LNCAP (cell line): ENCODE measurements around the gene CASKIN2.

Experiments used
- TF ChIP-seq, protein P1 (sequence below): fragments of 450-650 bp; IDR thresholded peaks from 2 replicates; pipeline ENCODE4 v1.5.1; 2017; ENCODE audit warnings: mild to moderate bottlenecking

Gene CASKIN2

DNA sequence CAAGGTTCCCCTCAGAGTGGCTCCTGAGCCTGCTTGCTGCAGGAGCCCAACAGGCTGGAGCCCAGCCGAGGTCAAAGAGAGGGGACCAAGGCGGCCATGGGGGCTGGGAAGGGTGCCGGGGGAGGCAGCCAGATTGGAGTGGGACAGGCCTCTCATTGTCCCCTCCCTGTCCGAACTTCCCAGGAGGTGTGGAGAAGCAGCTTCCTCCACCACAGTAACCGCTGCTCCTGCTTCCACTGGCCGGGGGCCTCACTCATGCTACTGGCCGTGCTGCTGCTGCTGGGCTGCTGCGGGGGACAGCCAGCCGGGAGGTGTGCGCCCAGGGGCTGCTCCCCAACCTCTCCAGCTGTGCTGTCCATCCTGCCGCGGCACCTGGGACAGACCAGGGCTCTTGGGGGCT, 29.6 kb downstream of the CASKIN2 start:
- TF ChIP-seq, protein P1, sequence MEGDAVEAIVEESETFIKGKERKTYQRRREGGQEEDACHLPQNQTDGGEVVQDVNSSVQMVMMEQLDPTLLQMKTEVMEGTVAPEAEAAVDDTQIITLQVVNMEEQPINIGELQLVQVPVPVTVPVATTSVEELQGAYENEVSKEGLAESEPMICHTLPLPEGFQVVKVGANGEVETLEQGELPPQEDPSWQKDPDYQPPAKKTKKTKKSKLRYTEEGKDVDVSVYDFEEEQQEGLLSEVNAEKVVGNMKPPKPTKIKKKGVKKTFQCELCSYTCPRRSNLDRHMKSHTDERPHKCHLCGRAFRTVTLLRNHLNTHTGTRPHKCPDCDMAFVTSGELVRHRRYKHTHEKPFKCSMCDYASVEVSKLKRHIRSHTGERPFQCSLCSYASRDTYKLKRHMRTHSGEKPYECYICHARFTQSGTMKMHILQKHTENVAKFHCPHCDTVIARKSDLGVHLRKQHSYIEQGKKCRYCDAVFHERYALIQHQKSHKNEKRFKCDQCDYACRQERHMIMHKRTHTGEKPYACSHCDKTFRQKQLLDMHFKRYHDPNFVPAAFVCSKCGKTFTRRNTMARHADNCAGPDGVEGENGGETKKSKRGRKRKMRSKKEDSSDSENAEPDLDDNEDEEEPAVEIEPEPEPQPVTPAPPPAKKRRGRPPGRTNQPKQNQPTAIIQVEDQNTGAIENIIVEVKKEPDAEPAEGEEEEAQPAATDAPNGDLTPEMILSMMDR, result no peak

DNA sequence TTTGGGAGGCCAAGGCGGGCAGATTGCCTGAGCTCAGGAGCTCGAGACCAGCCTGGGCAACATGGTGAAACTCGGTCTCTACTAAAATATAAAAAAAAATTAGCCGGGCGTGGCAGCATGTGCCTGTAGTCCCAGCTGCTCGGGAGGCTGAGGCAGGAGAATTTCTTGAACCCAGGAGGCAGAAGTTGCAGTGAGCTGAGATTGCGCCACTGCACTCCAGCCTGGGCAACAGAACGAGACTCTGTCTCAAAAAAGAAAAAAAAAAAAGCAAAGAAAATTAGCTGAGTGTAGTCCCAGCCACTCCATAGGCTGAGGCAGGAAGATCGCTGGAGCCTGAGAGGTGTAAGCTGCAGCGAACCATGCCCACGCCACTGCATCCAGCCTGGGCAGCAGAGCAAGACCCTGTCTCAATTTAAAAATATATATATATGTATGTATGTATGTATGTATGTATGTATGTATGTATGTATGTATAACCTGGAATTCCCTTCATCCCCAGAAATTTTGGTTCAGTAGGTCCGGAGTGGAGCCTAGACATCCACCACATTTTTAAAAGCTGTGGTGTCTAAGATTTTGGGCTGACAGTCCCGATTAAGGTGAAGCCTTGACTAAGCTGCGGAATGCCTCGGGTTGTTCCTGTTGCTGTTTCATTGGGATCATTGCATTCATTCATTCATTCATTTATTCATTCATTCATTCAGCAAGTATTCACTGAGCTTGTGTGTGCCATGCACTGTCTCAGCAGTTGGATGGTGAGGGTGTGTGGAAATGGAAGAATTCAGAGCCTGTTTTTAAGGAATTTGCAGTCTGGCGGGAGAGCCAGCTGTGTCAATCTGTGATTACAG, 33.0 kb downstream of the CASKIN2 start:
- TF ChIP-seq, protein P1, result no peak

DNA sequence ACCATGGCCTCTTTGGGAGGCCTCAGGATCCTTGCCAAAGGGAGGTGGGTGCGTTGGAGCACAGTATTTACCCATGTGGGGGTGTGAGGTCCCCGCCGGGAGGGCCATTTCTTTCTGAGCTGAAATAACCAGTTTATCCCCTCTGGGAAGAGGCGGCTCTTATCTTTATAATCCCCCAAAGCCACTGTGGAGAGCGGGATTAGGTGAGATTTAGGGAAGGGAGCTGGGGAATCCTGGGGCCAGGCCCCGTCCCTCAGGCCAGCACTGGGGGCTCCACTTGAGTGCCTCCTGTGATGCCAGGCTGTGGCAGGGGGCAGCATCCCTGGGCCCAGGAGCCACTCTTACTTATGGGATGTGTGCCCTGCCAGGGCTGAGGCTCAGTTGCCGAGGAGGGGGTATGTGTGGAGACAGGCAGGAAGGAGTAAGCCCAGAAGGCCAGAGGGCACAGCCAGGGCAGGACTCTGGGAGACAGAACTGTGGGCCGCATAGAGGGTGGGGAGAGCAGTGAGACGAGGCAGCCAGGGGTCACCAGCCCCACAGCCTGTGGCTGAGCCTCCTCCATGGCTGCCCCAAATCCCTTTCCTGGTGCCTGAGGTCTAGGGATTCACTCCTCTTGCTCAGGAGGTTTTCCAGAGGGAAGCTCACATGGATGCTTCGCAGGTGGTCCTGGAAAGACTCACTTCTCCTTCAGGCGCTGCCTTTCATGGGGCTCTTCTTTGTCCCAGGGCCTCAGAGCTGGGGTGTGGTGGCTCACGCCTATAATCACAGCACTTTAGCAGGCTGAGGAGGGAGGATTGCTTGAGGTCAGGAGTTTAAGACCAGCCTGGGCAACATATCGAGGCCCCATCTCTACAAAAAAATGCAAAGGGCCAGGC, 33.9 kb downstream of the CASKIN2 start:
- TF ChIP-seq, protein P1, result no peak

DNA sequence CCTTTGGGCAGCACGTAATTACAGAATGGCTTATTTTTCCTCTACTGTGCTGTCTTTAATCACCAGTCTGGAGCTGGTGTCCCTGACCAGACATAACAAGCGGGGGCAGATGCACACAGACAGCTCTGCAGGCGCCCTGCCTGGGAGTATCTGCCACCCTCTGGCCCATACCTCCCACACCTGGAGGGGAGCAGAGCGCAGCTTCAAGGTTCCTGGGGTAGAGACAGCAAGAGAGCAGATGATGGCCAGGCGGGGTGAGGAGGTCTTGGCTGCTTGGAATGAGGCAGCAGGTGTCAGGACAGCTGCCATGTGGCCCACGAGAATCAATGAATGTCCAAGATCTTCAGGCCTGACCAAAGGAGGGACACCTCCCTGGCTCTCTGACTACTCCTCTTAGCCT, 35.1 kb downstream of the CASKIN2 start:
- TF ChIP-seq, protein P1, result no peak

DNA sequence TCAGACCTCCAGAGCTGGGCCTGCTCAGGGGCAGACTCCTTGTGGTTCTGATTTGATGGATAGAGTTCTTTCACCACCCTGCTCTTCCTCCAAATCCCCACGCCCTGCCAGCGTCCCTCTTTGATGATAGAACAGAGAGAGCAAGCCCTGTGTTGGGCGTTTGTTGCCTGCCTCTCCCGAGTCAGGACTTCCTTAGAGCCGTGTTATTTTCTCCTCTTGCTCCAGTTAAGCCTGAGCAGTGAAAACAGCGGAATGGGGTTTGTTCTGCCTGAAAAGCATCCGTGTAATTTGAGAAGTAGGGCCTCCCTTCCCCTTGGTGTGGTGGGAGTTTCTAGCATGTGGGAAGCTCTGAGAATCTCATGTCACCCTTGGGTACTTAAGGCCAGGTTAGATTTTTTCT, 36.8 kb downstream of the CASKIN2 start:
- TF ChIP-seq, protein P1, result no peak

DNA sequence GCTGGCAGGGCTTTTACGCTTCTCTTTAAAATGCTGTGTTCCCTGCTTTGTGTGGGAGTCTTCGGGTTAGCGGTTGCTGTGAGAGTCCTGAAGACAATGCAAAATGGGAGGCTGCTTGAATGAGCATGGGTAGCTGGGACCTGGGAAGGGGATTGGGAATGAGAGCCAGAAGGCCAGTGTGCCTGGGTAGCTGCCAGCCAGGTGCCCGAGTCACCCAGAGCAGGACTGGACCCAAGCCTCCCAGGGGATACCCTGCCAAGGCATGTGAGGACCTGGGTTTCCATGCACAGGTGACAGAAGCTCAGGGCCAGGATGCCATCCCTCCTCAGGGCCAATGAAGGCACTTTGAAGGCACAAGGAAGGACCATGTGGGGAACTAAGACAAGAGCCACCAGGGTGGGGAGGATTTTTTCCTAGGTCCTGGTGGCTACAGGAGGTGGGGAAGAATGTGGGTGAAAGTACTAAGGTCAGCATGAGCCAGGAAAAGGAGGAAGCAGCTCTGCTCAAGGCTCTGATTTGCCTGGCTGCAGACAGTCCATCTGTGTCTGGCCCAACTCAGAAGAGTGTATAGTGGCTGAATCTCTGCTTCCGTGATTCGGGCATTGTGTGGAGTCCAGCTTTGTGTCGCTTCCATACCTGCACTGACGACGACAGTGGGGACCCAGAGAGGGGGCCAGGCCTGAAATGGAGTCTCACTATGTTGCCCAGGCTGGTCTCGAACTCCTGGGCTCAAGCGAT, 38.4 kb downstream of the CASKIN2 start:
- TF ChIP-seq, protein P1, result no peak

DNA sequence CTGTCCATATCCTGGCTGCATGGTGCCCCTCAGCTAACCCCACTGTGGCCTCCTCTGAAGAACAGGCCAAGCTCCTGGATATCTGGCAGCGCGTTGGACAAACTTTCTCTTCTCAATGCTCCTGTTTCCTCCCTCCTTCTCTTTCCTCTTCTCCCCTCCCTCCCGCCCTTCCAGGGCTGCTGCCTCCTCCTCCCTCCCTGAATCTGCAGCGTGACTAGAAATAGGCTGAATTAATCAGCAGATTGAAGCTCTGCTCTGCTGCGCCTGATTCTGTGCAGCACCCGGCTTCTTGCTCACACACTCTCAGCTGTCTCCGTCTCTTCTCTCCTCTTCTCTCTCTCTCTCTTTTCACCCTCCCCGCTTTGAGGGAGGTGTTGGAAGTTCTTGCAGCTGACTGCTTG, 39.1 kb downstream of the CASKIN2 start:
- TF ChIP-seq, protein P1, result no peak
